Trophoblast cell (in vitro differentiated cells and primary cell): Measurements from ENCODE around the gene BOK.

Source experiments
- DNase-seq, 2 donors: peaks; one replicate each; pipeline ENCODE4 v3.0.0-alpha.2; 2016
- H2AFZ ChIP-seq: 2 replicates; pipeline ENCODE4 v1.6.1; 2013; ENCODE audit warnings: low read length, moderate library complexity, mild to moderate bottlenecking; ENCODE audit not compliant: insufficient read depth, poor library complexity
- H2AK5ac ChIP-seq: 2 replicates; pipeline ENCODE4 v1.6.1; 2013; ENCODE audit warnings: mild to moderate bottlenecking, low read length
- H2BK120ac ChIP-seq: 2 replicates; pipeline ENCODE4 v1.6.1; 2013; ENCODE audit warnings: low read length, mild to moderate bottlenecking, moderate library complexity; ENCODE audit not compliant: insufficient read depth, poor library complexity
- H2BK12ac ChIP-seq: 2 replicates; pipeline ENCODE4 v1.6.1; 2013; ENCODE audit warnings: mild to moderate bottlenecking, low read length, moderate library complexity
- H2BK5ac ChIP-seq: 2 replicates; pipeline ENCODE4 v1.6.1; 2013; ENCODE audit warnings: low read length, low read depth, moderate library complexity, mild to moderate bottlenecking; ENCODE audit not compliant: poor library complexity
- H3K14ac ChIP-seq: 2 replicates; pipeline ENCODE4 v1.6.1; 2013; ENCODE audit warnings: mild to moderate bottlenecking, low read length
- H3K18ac ChIP-seq: 2 replicates; pipeline ENCODE4 v1.6.1; 2013; ENCODE audit warnings: mild to moderate bottlenecking, low read length
- H3K23ac ChIP-seq: 2 replicates; pipeline ENCODE4 v1.6.1; 2013; ENCODE audit warnings: low read length
- H3K27ac ChIP-seq: 2 replicates; pipeline ENCODE4 v1.5.1; 2013; ENCODE audit warnings: low read depth, mild to moderate bottlenecking, inconsistent platforms, low read length, moderate library complexity
- H3K27me3 ChIP-seq: 2 replicates; pipeline ENCODE4 v1.6.1; 2013; ENCODE audit warnings: inconsistent platforms, mild to moderate bottlenecking, low read length, moderate library complexity; ENCODE audit not compliant: insufficient read depth
- H3K36me3 ChIP-seq, 2 experiments: 1 replicate in 1 of 2; 2 replicates in 1 of 2; pipeline ENCODE4 v1.6.1; 2013; ENCODE audit warnings: low read length in 2 of 2, mild to moderate bottlenecking in 2 of 2, moderate library complexity in 1 of 2; ENCODE audit not compliant: insufficient read depth in 2 of 2, control insufficient read depth in 1 of 2
- H3K4ac ChIP-seq: 2 replicates; pipeline ENCODE4 v1.6.1; 2013; ENCODE audit warnings: low read depth, mild to moderate bottlenecking, low read length, moderate library complexity
- H3K4me1 ChIP-seq, 2 experiments: 1 replicate in 1 of 2; 2 replicates in 1 of 2; pipeline ENCODE4 v1.6.1; 2013; ENCODE audit warnings: low read length in 2 of 2, mild to moderate bottlenecking in 2 of 2, moderate library complexity in 1 of 2; ENCODE audit not compliant: insufficient read depth in 2 of 2, control insufficient read depth in 1 of 2
- H3K4me2 ChIP-seq: 2 replicates; pipeline ENCODE4 v1.6.1; 2013; ENCODE audit warnings: inconsistent platforms, mild to moderate bottlenecking, low read length, moderate library complexity
- H3K4me3 ChIP-seq: 2 replicates; pipeline ENCODE4 v1.5.1; 2013; ENCODE audit warnings: mild to moderate bottlenecking, low read depth, low read length, inconsistent platforms
- H3K79me1 ChIP-seq: one replicate; pipeline ENCODE4 v1.6.1; 2013; ENCODE audit warnings: low read length
- H3K79me2 ChIP-seq: 2 replicates; pipeline ENCODE4 v1.6.1; 2013; ENCODE audit warnings: low read length, mild to moderate bottlenecking; ENCODE audit not compliant: control insufficient read depth, insufficient read depth, poor library complexity
- H3K9ac ChIP-seq: 2 replicates; pipeline ENCODE4 v1.6.1; 2013; ENCODE audit warnings: mild to moderate bottlenecking, low read length
- H3K9me3 ChIP-seq: 2 replicates; pipeline ENCODE4 v1.6.1; 2013; ENCODE audit warnings: low read depth, mild to moderate bottlenecking, control low read depth, inconsistent platforms, low read length; ENCODE audit not compliant: insufficient read depth
- H4K12ac ChIP-seq: 2 replicates; pipeline ENCODE4 v1.6.1; 2013; ENCODE audit warnings: low read depth, mild to moderate bottlenecking, low read length, moderate library complexity
- H4K8ac ChIP-seq: 2 replicates; pipeline ENCODE4 v1.6.1; 2013; ENCODE audit warnings: low read depth, mild to moderate bottlenecking, low read length, moderate library complexity
- H4K91ac ChIP-seq: one replicate; pipeline ENCODE4 v1.6.1; 2013; ENCODE audit warnings: low read depth, mild to moderate bottlenecking, low read length, moderate library complexity
- WGBS: extraction: QIAGEN DNeasy Blood & Tissue Kit; methylation state at CpG from one replicate; pipeline ENCODE4 v1.1.7; 2013; ENCODE audit warnings: missing lambda C conversion rate; ENCODE audit not compliant: insufficient read length, insufficient coverage; ENCODE audit errors: extremely low coverage; 5-methylcytosine and 5-hydroxymethylcytosine counted together

BOK gene

DNA sequence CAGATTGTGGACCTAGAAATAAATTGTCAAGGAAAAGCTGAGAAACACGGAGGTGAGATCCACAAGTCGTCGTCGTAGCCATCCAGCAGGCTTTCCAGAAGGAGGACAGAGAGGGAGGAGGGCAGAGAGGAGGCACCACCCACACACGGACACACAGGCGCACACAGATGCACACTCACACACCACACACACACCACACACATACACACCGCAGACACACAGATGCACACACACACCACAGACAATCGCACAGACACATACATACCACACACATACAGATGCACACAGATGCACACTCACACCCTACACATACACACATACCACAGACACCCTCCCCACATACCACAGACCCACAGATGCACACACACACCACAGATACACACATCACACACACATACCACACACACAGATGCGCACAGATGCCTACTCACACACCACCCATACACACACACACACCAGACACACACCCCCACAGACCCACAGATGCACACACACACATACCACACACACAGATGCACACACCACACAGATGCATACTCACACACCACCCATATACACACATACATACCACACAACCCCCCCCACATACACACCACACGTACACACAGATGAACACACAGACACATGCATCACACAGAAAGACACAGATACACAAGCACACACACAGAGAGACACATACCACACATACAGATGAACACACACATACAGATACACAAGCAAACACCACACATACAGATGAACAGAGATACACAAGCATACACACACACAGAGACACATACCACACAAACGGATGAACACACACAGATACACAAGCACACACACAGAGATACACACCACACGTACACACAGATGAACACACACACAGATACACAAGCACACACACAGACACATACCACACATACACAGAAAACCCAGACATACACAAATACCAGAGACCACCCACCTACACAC is 12.7 kb upstream of the BOK start:
- Histone ChIP-seq H3K36me3 (peaks cover 0 to 2% of the 10 kb centered on the region in 2 experiments), H3K27me3 (peaks cover 12% of the 10 kb centered on the region), H3K79me1 (peaks cover 13% of the 10 kb centered on the region), H2BK12ac (peak overlapping the region; percentile 0), H2BK5ac (no peak overlapping the region), H3K27ac (no peak overlapping the region), H3K9ac (no peak overlapping the region), H4K8ac (no peak overlapping the region), H3K9me3 (peaks cover 7% of the 10 kb centered on the region), H3K4me2 (no peak overlapping the region), H2AFZ (peak overlapping the region; percentile 23), H3K4ac (no peak overlapping the region), H2AK5ac (peak overlapping the region; percentile 53), H2BK120ac (no peak overlapping the region), H3K4me1 (peaks cover 25 to 33% of the 10 kb centered on the region in 2 experiments), H3K79me2 (peaks cover 2% of the 10 kb centered on the region), H3K4me3 (no peak overlapping the region), H3K14ac (no peak overlapping the region), H4K12ac (no peak overlapping the region), H3K23ac (no peak overlapping the region), H4K91ac (no peak overlapping the region), H3K18ac (no peak overlapping the region)
- no peak for DNase-seq
- no CpG with 5 or more reads among the region's 12 CpGs for WGBS

DNA sequence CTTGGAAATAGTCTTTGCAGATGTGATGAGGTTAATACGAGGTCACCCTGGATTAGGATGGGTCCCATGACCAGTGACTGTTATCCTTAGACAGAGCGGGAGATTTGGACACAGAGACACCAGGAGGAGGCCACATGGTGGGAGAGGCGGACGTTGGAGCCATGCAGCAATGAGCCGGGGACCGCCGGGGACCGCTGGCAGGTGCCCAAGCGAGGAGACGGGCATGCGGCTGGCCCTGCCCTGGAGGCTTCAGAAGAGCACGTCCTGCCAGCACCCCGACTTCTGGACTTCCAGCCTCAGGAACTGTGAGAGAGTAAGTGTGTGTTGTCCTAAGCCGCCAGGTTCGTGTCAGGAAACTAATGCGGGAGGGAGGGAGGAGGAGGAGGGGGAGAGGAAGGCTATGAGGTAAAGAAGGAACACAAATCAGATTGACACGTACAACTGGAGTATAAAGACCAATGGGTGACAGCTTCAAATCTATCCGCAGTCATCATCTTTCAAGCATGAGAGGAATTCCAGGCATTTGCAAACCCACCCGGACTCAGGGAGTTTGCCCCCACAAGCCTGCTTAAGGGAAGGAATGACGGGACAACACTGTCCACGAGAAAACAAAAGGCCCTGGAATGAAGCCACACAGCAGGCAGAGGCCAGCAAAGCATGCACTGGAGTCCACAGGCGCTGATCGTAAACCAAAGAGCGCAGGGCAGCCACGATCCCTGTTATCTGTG is 11.6 kb upstream of the BOK start:
- peaks cover 7% of the 10 kb centered on the region for H3K9me3 ChIP-seq
- no CpG with 5 or more reads among the region's 25 CpGs for WGBS
- peak overlapping the region; percentile 1 for H3K4me2 ChIP-seq
- H3K79me1 ChIP-seq = peaks cover 12% of the 10 kb centered on the region
- DNase-seq = peak; percentile 30 to 40
- H2AK5ac ChIP-seq = peak overlapping the region; percentile 94
- H2BK120ac ChIP-seq = peak overlapping the region; percentile 79
- peak overlapping the region; percentile 83 for H3K27ac ChIP-seq
- peak overlapping the region; percentile 89 for H3K18ac ChIP-seq
- peak overlapping the region; percentile 92 for H4K91ac ChIP-seq
- H2BK5ac ChIP-seq = peak overlapping the region; percentile 71
- peaks cover 4% of the 10 kb centered on the region for H3K27me3 ChIP-seq
- peak overlapping the region; percentile 78 for H4K8ac ChIP-seq
- H3K36me3 ChIP-seq = peaks cover 0 to 2% of the 10 kb centered on the region in 2 experiments
- peak overlapping the region; percentile 67 for H2AFZ ChIP-seq
- no peak overlapping the region for H3K9ac ChIP-seq
- H2BK12ac ChIP-seq = peak overlapping the region; percentile 94
- no peak overlapping the region for H3K23ac ChIP-seq
- H3K14ac ChIP-seq = peak overlapping the region; percentile 83
- peak overlapping the region; percentile 66 for H3K4ac ChIP-seq
- no peak overlapping the region for H3K4me3 ChIP-seq
- H4K12ac ChIP-seq = peak overlapping the region; percentile 64
- peaks cover 2% of the 10 kb centered on the region for H3K79me2 ChIP-seq
- peaks cover 19 to 24% of the 10 kb centered on the region in 2 experiments for H3K4me1 ChIP-seq

DNA sequence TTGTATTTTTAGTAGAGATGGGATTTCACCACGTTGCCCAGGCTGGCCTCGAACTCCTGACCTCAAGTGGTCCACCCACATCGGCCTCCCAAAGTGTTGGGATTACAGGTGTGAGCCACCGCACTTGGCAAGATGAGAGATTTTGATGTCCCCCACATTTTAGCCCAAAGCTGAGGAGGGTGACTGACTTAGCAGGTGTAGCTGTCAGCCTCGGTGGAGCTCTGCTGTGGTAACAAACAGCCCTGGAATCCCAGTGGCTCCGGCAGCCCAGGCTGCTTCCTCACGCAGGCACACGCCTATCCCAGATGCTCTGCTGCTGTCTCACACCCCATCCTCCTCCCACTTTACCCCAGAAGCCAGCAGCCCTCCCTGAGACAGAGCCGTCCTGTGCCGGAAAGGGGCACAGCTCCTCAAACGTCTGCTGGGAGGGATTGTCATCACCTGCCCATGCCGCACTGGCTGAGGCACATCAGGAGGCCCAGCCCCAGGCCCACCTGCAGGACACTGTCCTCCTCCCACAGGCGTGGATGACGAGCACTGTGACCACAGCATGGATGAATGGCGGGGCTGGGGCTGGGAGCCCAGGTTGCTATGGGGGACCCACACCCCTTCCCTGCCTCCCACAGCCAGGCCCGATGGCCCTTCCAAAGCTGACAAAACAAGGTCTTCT is 10.6 kb upstream of the BOK start:
- Histone ChIP-seq H2AK5ac (peak overlapping the region; percentile 73), H3K4me2 (no peak overlapping the region), H3K23ac (no peak overlapping the region), H3K4ac (no peak overlapping the region), H3K9me3 (peaks cover 7% of the 10 kb centered on the region), H3K36me3 (peaks cover 0 to 2% of the 10 kb centered on the region in 2 experiments), H3K27ac (peak overlapping the region; percentile 15), H2BK12ac (peak overlapping the region; percentile 50), H4K8ac (no peak overlapping the region), H2BK5ac (no peak overlapping the region), H3K27me3 (no peaks in the 10 kb centered on the region), H2BK120ac (peak overlapping the region; percentile 44), H2AFZ (no peak overlapping the region), H3K9ac (no peak overlapping the region), H3K4me3 (no peak overlapping the region), H3K79me2 (peaks cover 2% of the 10 kb centered on the region), H4K91ac (peak overlapping the region; percentile 69), H4K12ac (no peak overlapping the region), H3K4me1 (peaks cover 27 to 33% of the 10 kb centered on the region in 2 experiments), H3K18ac (no peak overlapping the region), H3K79me1 (peaks cover 12% of the 10 kb centered on the region), H3K14ac (peak overlapping the region; percentile 13)
- no CpG with 5 or more reads among the region's 16 CpGs for whole genome bisulfite sequencing
- DNase-seq = no peak

DNA sequence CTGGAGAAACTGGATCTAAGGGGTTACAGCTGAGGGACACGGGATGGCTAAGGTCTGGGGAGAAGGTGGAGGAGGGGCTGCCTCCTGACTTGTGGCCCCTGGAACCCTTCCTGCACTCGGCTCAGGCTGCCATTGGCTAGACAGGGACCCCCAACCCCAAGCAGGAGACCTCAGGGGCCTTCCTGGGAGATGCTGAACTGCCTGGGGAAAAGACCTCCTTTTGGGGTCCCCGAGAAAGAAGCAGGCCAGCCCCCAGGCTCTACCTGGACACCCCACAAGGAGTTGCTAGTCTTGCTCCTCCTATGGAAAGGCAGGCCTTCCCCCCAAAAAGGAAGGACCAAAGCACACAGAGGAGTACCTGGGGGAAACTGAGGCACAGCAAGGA is 10.1 kb upstream of the BOK start:
- H2BK12ac ChIP-seq = peak overlapping the region; percentile 5
- no CpG with 5 or more reads among the region's 3 CpGs for WGBS
- no peak overlapping the region for H2AFZ ChIP-seq
- H3K4ac ChIP-seq = peak overlapping the region; percentile 21
- no peak overlapping the region for H3K4me3 ChIP-seq
- peaks cover 0 to 2% of the 10 kb centered on the region in 2 experiments for H3K36me3 ChIP-seq
- peaks cover 2% of the 10 kb centered on the region for H3K79me2 ChIP-seq
- no peak overlapping the region for H4K12ac ChIP-seq
- H3K18ac ChIP-seq = no peak overlapping the region
- H3K23ac ChIP-seq = no peak overlapping the region
- H3K9ac ChIP-seq = no peak overlapping the region
- no peak overlapping the region for H4K8ac ChIP-seq
- peak overlapping the region; percentile 13 for H3K14ac ChIP-seq
- peaks cover 7% of the 10 kb centered on the region for H3K9me3 ChIP-seq
- peaks cover 12% of the 10 kb centered on the region for H3K79me1 ChIP-seq
- H3K27ac ChIP-seq = no peak overlapping the region
- H2AK5ac ChIP-seq = peak overlapping the region; percentile 45
- H3K4me1 ChIP-seq = peaks cover 27 to 33% of the 10 kb centered on the region in 2 experiments
- peak overlapping the region; percentile 69 for H4K91ac ChIP-seq
- no peaks in the 10 kb centered on the region for H3K27me3 ChIP-seq
- no peak overlapping the region for H3K4me2 ChIP-seq
- DNase-seq = no peak
- H2BK5ac ChIP-seq = no peak overlapping the region
- peak overlapping the region; percentile 44 for H2BK120ac ChIP-seq
